PFSK-1 (cell line): ENCODE data around the gene RPUSD1.

Experiments
- FOXP2 ChIP-seq: optimal IDR thresholded peaks from 2 replicates; pipeline ENCODE3; 2011; ENCODE audit warnings: borderline replicate concordance, control low read depth, inconsistent platforms; ENCODE audit not compliant: insufficient read depth; ENCODE audit errors: extremely low read length, extremely low read depth
- POLR2AphosphoS5 ChIP-seq: IDR thresholded peaks from 2 replicates; pipeline ENCODE4 v1.6.1; 2012; ENCODE audit warnings: low read depth, mild to moderate bottlenecking, control low read depth, low read length, moderate library complexity
- REST ChIP-seq, 2 experiments: IDR thresholded peaks; 2 replicates each; pipeline versions ENCODE4 v1.6.1 to v1.8.0; 2011 to 2012; ENCODE audit warnings: low read depth in 2 of 2, low read length in 2 of 2, control low read depth in 1 of 2, inconsistent platforms in 1 of 2, mild to moderate bottlenecking in 1 of 2, moderate library complexity in 1 of 2; ENCODE audit not compliant: insufficient read depth in 1 of 2
- SIN3A ChIP-seq: IDR thresholded peaks from 2 replicates; pipeline ENCODE4 v1.6.1; 2012; ENCODE audit warnings: mild to moderate bottlenecking, low read length, moderate library complexity, borderline replicate concordance; ENCODE audit not compliant: insufficient read depth
- TAF1 ChIP-seq: IDR thresholded peaks from 2 replicates; pipeline ENCODE4 v1.6.1; 2012; ENCODE audit warnings: low read length, control low read depth, borderline replicate concordance; ENCODE audit not compliant: insufficient read depth

Gene RPUSD1

GRCh38 chr16:736936-737481 lies 51.2 kb downstream of the RPUSD1 start:
- TF ChIP-seq FOXP2 (no peak), TAF1 (no peak), SIN3A (no peak), REST (IDR thresholded peaks at IDR 0.05; ENCODE audit: insufficient read depth in 1 of 2, low read depth in 2 of 2, low read length in 2 of 2) (no peak), POLR2AphosphoS5 (no peak)

GRCh38 chr16:735982-736453 lies 52.2 kb downstream of the RPUSD1 start:
- TF ChIP-seq FOXP2 (no peak), TAF1 (no peak), REST (IDR thresholded peaks at IDR 0.05; ENCODE audit: insufficient read depth in 1 of 2, low read depth in 2 of 2, low read length in 2 of 2) (no peak), POLR2AphosphoS5 (no peak)

- TF ChIP-seq FOXP2 (no peak), SIN3A (no peak), REST (IDR thresholded peaks at IDR 0.05; ENCODE audit: insufficient read depth in 1 of 2, low read depth in 2 of 2, low read length in 2 of 2) (no peak)
Measured at GRCh38 chr16:734981-735881, 53.0 kb downstream of the RPUSD1 start.
